HepG2 (cell line): Measurements from ENCODE around the gene WWP2. TPM values are rescaled to one million over a fixed set of nuclear protein-coding genes. Genes with fewer than 3 reads are reported as not detected.

Experiments used
- ARHGAP35 ChIP-seq: sonication (generic); formaldehyde crosslinking; IDR thresholded peaks from 2 replicates; pipeline ENCODE4 v1.9.0; 2022; ENCODE audit warnings: mild to moderate bottlenecking, inconsistent platforms, moderate library complexity, missing genetic modification reagents, borderline replicate concordance
- ARID4A ChIP-seq: sonication (generic); formaldehyde crosslinking; IDR thresholded peaks from 2 replicates; pipeline ENCODE4 v1.5.0; 2020; ENCODE audit warnings: mild to moderate bottlenecking, missing genetic modification reagents, borderline replicate concordance
- BCL6 ChIP-seq: IDR thresholded peaks from 2 replicates; pipeline ENCODE4 v1.6.1; 2016; ENCODE audit warnings: missing genetic modification reagents, missing compliant biosample characterization
- DRAP1 ChIP-seq: IDR thresholded peaks from 2 replicates; pipeline ENCODE4 v1.6.1; 2016; ENCODE audit warnings: missing genetic modification reagents, missing compliant biosample characterization
- ELF4 ChIP-seq: sonication (generic); formaldehyde crosslinking; IDR thresholded peaks from 2 replicates; pipeline ENCODE4 v1.5.0; 2020; ENCODE audit warnings: missing genetic modification reagents, mild to moderate bottlenecking, moderate library complexity, borderline replicate concordance
- KDM5B ChIP-seq: sonication (generic); formaldehyde crosslinking; IDR thresholded peaks from 2 replicates; pipeline ENCODE4 v1.4.0; 2020; ENCODE audit warnings: missing genetic modification reagents, mild to moderate bottlenecking, borderline replicate concordance
- KLF11 ChIP-seq: IDR thresholded peaks from 2 replicates; pipeline ENCODE4 v1.6.1; 2016; ENCODE audit warnings: missing compliant biosample characterization
- PAX8 ChIP-seq: sonication (generic); formaldehyde crosslinking; IDR thresholded peaks from 2 replicates; pipeline ENCODE4 v1.8.0; 2022; ENCODE audit warnings: mild to moderate bottlenecking, missing genetic modification reagents, borderline replicate concordance
- PHF20 ChIP-seq: sonication (generic); formaldehyde crosslinking; IDR thresholded peaks from 2 replicates; pipeline ENCODE4 v1.5.0; 2020; ENCODE audit warnings: mild to moderate bottlenecking, missing genetic modification reagents
- SP4 ChIP-seq: sonication (generic); formaldehyde crosslinking; IDR thresholded peaks from 2 replicates; pipeline ENCODE4 v1.8.1; 2023; ENCODE audit warnings: mild to moderate bottlenecking, missing genetic modification reagents
- TGIF2 ChIP-seq: IDR thresholded peaks from 2 replicates; pipeline ENCODE4 v1.6.1; 2016; ENCODE audit warnings: control low read depth, missing compliant biosample characterization
- ZBTB20 ChIP-seq: sonication (generic); formaldehyde crosslinking; IDR thresholded peaks from 2 replicates; pipeline ENCODE4 v1.8.1; 2023; ENCODE audit warnings: missing genetic modification reagents, low read depth, mild to moderate bottlenecking, borderline replicate concordance
- ZNF12 ChIP-seq: sonication (generic); formaldehyde crosslinking; IDR thresholded peaks from 2 replicates; pipeline ENCODE4 v1.5.0; 2020; ENCODE audit warnings: missing genetic modification reagents
- ZNF143 ChIP-seq: sonication (generic); formaldehyde crosslinking; IDR thresholded peaks from 2 replicates; pipeline ENCODE4 v1.4.0; 2020; ENCODE audit warnings: missing genetic modification reagents
- ZNF24 ChIP-seq: fragments of 450-650 bp; IDR thresholded peaks from 2 replicates; pipeline ENCODE4 v1.6.1; 2017; ENCODE audit warnings: antibody characterized with exemption, mild to moderate bottlenecking
- ZNF317 ChIP-seq: sonication (generic); formaldehyde crosslinking; IDR thresholded peaks from 2 replicates; pipeline ENCODE4 v1.5.0; 2020; ENCODE audit warnings: mild to moderate bottlenecking, missing genetic modification reagents
- ZNF674 ChIP-seq: sonication (generic); formaldehyde crosslinking; IDR thresholded peaks from 2 replicates; pipeline ENCODE4 v1.5.0; 2020; ENCODE audit warnings: low read depth, mild to moderate bottlenecking, missing genetic modification reagents
- ZNF878 ChIP-seq: sonication (generic); formaldehyde crosslinking; IDR thresholded peaks from 2 replicates; pipeline ENCODE4 v1.8.1; 2023; ENCODE audit warnings: mild to moderate bottlenecking, missing genetic modification reagents, moderate library complexity
- polyA plus RNA-seq, 8 experiments: library from polyadenylated mRNA; depleted of rRNA in 3 of 8; stranded (reverse) in 7 of 8; unstranded in 1 of 8; fragments of >200 nt; fragmentation: Illumina TruSeq in 4 of 8; extraction: Trizol in 4 of 8; gene quantifications; 2 replicates each; pipeline versions ENCODE4 v1.2.1 to v1.2.3, GENCODE V29; 2011 to 2016; ENCODE audit warnings: low read depth in 4 of 8, missing spikeins in 1 of 8, mixed read lengths in 1 of 8; ENCODE audit not compliant: insufficient read depth in 1 of 8
- total RNA-seq, 5 experiments: library from RNA; depleted of rRNA; stranded (reverse); fragments of >200 nt; fragmentation: Illumina TruSeq; extraction: Trizol; gene quantifications; 2 replicates each; pipeline ENCODE4 v1.2.3, GENCODE V29; 2016; ENCODE audit warnings: low read depth in 1 of 5
- TF ChIP-seq, protein P1 (sequence below): sonication (generic); formaldehyde crosslinking; IDR thresholded peaks from 2 replicates; pipeline ENCODE4 v1.8.0; 2022; ENCODE audit warnings: mild to moderate bottlenecking, missing genetic modification reagents, moderate library complexity
- TF ChIP-seq, protein P2 (sequence below): sonication (generic); formaldehyde crosslinking; IDR thresholded peaks from 2 replicates; pipeline ENCODE4 v1.8.0; 2022; ENCODE audit warnings: mild to moderate bottlenecking, missing genetic modification reagents; ENCODE audit not compliant: insufficient replicate concordance
- TF ChIP-seq, protein P3 (sequence below): sonication (generic); formaldehyde crosslinking; IDR thresholded peaks from 2 replicates; pipeline ENCODE4 v1.8.1; 2023; ENCODE audit warnings: mild to moderate bottlenecking, moderate library complexity, missing genetic modification reagents

Gene WWP2
- total and polyA plus RNA-seq, 2 of the 13 experiments (the other 11 are each of a cell fraction or from before 2014, with no cell fraction given) = 11.4 to 28.2 TPM

- TF ChIP-seq ARHGAP35 (no peak), PAX8 (CRISPR knock-in tag) (0 out of 2 replicates have a peak, but pooled peaks have one; percentile 62), ZNF317 (CRISPR knock-in tag) (peak; percentile 76; the same call in 1 of the 2 replicates), ZNF143 (CRISPR knock-in tag) (peak; percentile 59; the same call in 1 of the 2 replicates), SP4 (CRISPR knock-in tag) (0 out of 2 replicates have a peak, but pooled peaks have one; percentile 47), ZNF674 (CRISPR knock-in tag) (no peak), ZBTB20 (CRISPR knock-in tag) (peak; percentile 78), ARID4A (CRISPR knock-in tag) (peak; percentile 47; the same call in 1 of the 2 replicates), ELF4 (CRISPR knock-in tag) (peak; percentile 61; the same call in 1 of the 2 replicates), KLF11 (CRISPR knock-in tag) (peak; percentile 66; the same call in 1 of the 2 replicates), ZNF12 (CRISPR knock-in tag) (peak; percentile 76; the same call in 1 of the 2 replicates), PHF20 (no peak), KDM5B (no peak; the same call in 1 of the 2 replicates), DRAP1 (peak; percentile 71), BCL6 (CRISPR knock-in tag) (peak; percentile 60), ZNF24 (no peak), TGIF2 (CRISPR knock-in tag) (0 out of 2 replicates have a peak, but pooled peaks have one; percentile 65), ZNF878 (CRISPR knock-in tag) (peak; percentile 96)
- TF ChIP-seq, protein P1, sequence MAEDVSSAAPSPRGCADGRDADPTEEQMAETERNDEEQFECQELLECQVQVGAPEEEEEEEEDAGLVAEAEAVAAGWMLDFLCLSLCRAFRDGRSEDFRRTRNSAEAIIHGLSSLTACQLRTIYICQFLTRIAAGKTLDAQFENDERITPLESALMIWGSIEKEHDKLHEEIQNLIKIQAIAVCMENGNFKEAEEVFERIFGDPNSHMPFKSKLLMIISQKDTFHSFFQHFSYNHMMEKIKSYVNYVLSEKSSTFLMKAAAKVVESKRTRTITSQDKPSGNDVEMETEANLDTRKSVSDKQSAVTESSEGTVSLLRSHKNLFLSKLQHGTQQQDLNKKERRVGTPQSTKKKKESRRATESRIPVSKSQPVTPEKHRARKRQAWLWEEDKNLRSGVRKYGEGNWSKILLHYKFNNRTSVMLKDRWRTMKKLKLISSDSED = no peak
- TF ChIP-seq, protein P2, sequence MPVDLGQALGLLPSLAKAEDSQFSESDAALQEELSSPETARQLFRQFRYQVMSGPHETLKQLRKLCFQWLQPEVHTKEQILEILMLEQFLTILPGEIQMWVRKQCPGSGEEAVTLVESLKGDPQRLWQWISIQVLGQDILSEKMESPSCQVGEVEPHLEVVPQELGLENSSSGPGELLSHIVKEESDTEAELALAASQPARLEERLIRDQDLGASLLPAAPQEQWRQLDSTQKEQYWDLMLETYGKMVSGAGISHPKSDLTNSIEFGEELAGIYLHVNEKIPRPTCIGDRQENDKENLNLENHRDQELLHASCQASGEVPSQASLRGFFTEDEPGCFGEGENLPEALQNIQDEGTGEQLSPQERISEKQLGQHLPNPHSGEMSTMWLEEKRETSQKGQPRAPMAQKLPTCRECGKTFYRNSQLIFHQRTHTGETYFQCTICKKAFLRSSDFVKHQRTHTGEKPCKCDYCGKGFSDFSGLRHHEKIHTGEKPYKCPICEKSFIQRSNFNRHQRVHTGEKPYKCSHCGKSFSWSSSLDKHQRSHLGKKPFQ = peak; percentile 84
- TF ChIP-seq, protein P3, sequence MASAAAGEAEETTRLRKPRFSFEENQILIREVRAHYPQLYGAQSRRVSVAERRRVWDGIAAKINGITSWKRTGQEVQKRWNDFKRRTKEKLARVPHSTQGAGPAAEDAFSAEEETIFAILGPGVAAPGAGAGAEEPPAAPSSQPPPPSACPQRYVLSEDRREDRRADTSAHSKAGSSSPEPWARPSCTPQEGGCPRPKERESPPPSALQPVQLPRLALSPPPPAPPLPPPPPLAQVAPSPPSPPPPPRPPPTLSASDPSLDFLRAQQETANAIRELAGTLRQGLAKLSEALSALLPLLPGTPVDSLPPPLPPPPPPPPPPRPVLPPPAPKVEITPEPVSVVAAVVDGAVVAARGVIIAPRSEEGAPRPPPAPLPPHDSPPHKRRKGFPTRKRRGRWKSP (CRISPR knock-in tag) = peak; percentile 47; the same call in 1 of the 2 replicates
Measured at GRCh38 chr16:69830534-69831211, 68.5 kb downstream of the WWP2 start (continued).
